ENCODE results near the gene RAE1. TPM values are rescaled to one million over a fixed set of nuclear protein-coding genes. Genes with fewer than 3 reads are reported as not detected.

RAE1 gene
- total RNA-seq, 1 experiment from 2014 or later: 46.3 TPM

DNA sequence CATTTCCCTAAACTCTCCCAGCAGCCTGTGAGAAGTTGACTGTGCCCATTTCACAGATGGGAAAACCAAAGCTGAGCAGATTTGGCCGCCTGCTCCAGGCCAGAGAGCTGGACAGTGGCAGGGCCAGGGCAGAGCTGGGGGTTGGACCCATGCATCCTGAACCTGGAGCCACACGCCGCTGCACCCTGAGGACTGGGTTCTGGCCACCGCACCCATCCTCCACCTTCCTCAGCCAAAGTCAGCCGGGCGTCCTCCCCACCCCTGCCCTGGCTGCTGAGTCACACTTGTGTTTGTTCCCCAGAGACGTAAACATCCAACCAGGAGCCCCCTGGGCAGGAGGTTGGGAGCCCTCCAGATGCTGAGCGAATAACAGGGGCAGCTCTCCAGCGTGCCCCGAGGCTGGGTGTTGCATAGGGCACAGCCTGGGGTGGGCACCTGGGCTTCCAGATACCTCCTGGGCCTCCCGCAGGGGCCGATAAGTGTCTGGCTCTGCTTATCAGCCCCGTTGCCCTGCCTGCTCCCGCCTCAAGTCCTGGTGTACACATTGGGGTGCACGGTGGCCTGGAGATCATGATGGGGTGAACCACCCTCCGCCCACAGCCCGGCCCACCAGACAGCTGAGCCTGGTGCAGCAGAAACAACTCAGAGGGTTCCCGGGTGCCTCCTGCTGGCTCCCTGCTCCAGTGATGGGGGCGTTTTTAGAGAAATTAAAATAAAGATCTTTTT is 64.0 kb downstream of the RAE1 start (continued):
- TF ChIP-seq, protein P1, sequence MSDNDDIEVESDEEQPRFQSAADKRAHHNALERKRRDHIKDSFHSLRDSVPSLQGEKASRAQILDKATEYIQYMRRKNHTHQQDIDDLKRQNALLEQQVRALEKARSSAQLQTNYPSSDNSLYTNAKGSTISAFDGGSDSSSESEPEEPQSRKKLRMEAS (IDR thresholded peaks at IDR 0.05): no peak

DNA sequence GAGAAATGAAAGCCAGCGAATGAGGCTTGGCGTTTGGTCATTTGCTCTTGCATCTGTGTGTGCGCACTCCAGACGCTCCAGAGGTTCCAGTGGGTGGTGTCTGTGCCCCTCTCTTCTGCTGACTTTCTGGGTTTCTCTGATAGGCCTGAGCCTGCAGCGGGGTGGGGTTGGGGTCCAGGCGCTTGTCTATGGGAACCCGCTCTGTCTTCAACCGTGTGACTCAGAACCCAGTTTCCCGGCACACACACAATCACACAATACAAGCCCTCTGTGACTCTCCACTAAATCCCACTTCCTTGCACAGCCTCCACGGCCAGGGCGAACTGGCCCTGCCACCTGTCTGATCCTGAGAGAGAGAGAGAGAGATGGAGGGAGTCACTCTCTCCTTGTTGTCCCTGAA is 64.7 kb downstream of the RAE1 start:
- H3K36me3 ChIP-seq (ENCODE audit: control insufficient read depth in 1 of 2, insufficient read depth in 2 of 2, low read length in 2 of 2): no peaks in the 10 kb centered on the region
- intact Hi-C loops (cut with micrococcal nuclease): no loop called here
- no peak overlapping the region for H3K9ac ChIP-seq (ENCODE audit: low read length)
- H3K4me1 ChIP-seq (ENCODE audit: control insufficient read depth in 1 of 2, insufficient read depth in 2 of 2, low read length in 2 of 2): peaks cover 0 to 5% of the 10 kb centered on the region in 2 experiments; a peak in 2 of 4 replicates
- ATAC-seq (no peak), DNase-seq (ENCODE audit: low read depth, low spot score) (no peak)
- no peaks in the 10 kb centered on the region for H3K9me2 ChIP-seq (ENCODE audit: insufficient read depth)
- no peak overlapping the region for H3K4me3 ChIP-seq (replicated peaks in 1 of 2; ENCODE audit: low read depth in 1 of 2, low read length in 2 of 2)
- no peak overlapping the region for H3K4me2 ChIP-seq (ENCODE audit: low read length)
- ChIA-PET CTCF (no interaction called here), POLR2A (interaction anchor here (1.1 kb wide), 1 partner anchor 25 kb away, joined by 3 read pairs; the partner anchor contains the start of gene RBM38), RAD21 (ENCODE audit: low non-redundant PET in 1 of 2, low total read pairs in 2 of 2, uncharacterized antibody in 2 of 2, unreplicated experiment in 2 of 2) (no interaction called here)
- H3K27ac ChIP-seq (ENCODE audit: low read depth, low read length): no peak overlapping the region
- no TSS peak for BruUV-seq (replicated peaks)
- no peaks in the 10 kb centered on the region for H3K9me3 ChIP-seq (ENCODE audit: control insufficient read depth in 1 of 2, insufficient read depth in 1 of 2, low read depth in 1 of 2, low read length in 2 of 2)
- no peak overlapping the region for H2AFZ ChIP-seq (ENCODE audit: low read depth, low read length, poor library complexity, severe bottlenecking)
- no peaks in the 10 kb centered on the region for H3K79me2 ChIP-seq (ENCODE audit: insufficient read depth, low read length)
- H3K27me3 ChIP-seq (ENCODE audit: insufficient read depth, low read length): peaks cover 4% of the 10 kb centered on the region; the same call in 1 of the 2 replicates
- H4K20me1 ChIP-seq (ENCODE audit: insufficient read depth): no peaks in the 10 kb centered on the region
- TF ChIP-seq FOSL1 (IDR thresholded peaks at IDR 0.05; ENCODE audit: low read depth) (no peak), ZNF274 (IDR thresholded peaks at IDR 0.05; ENCODE audit: low read depth, low read length) (no peak), YY1 (IDR thresholded peaks at IDR 0.05; ENCODE audit: extremely low read depth, insufficient replicate concordance, low read depth, low read length) (no peak), CBX3 (IDR thresholded peaks at IDR 0.05; ENCODE audit: low read depth) (no peak), RAD21 (IDR thresholded peaks at IDR 0.05; ENCODE audit: low read depth) (no peak), CEBPB (IDR thresholded peaks at IDR 0.05; ENCODE audit: low read depth) (no peak), JUND (IDR thresholded peaks at IDR 0.05) (no peak), EZH2 (IDR thresholded peaks at IDR 0.05) (no peak), CTCF (IDR thresholded peaks at IDR 0.05 in 2 of 3, conservative IDR thresholded peaks at IDR 0.05 in 1 of 3; ENCODE audit: borderline replicate concordance in 1 of 3, insufficient read depth in 1 of 3, low read depth in 2 of 3, low read length in 2 of 3) (no peak), SIN3A (IDR thresholded peaks at IDR 0.05; ENCODE audit: low read depth) (no peak), POLR2A (IDR thresholded peaks at IDR 0.05; ENCODE audit: borderline replicate concordance, extremely low read depth, insufficient read depth, insufficient read length) (no peak), SP1 (IDR thresholded peaks at IDR 0.05; ENCODE audit: low read depth) (no peak), TCF7L2 (IDR thresholded peaks at IDR 0.05; ENCODE audit: borderline replicate concordance, extremely low read depth, insufficient read depth, insufficient read length) (no peak), ZBTB33 (IDR thresholded peaks at IDR 0.05; ENCODE audit: extremely low read depth, insufficient replicate concordance, low read length) (no peak), SRF (IDR thresholded peaks at IDR 0.05; ENCODE audit: low read depth) (no peak), ELF1 (IDR thresholded peaks at IDR 0.05; ENCODE audit: borderline replicate concordance, low read depth) (no peak), EGR1 (IDR thresholded peaks at IDR 0.05; ENCODE audit: low read depth) (no peak)
- TF ChIP-seq, protein P2, sequence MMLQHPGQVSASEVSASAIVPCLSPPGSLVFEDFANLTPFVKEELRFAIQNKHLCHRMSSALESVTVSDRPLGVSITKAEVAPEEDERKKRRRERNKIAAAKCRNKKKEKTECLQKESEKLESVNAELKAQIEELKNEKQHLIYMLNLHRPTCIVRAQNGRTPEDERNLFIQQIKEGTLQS (IDR thresholded peaks at IDR 0.05): no peak
- TF ChIP-seq, protein P1 (IDR thresholded peaks at IDR 0.05): no peak

All from HCT116 (cell line).